K562 (cell line): ENCODE measurements around the gene C17orf113. TPM values are rescaled to one million over a fixed set of nuclear protein-coding genes. Genes with fewer than 3 reads are reported as not detected.

ENCODE experiments used
- CTBP1 ChIP-seq: fragments of 450-650 bp; IDR thresholded peaks from 2 replicates; pipeline ENCODE4 v1.6.1; 2016; ENCODE audit warnings: borderline replicate concordance
- E2F6 ChIP-seq, 2 experiments: IDR thresholded peaks; 2 replicates each; pipeline ENCODE4 v1.6.1; 2011; ENCODE audit warnings: borderline replicate concordance in 1 of 2, control low read depth in 1 of 2, low read depth in 1 of 2, low read length in 1 of 2, mild to moderate bottlenecking in 1 of 2, mixed read lengths in 1 of 2, moderate library complexity in 1 of 2; ENCODE audit not compliant: insufficient read depth in 1 of 2, insufficient read length in 1 of 2, poor library complexity in 1 of 2, severe bottlenecking in 1 of 2; ENCODE audit errors: extremely low read depth in 1 of 2
- IRF9 ChIP-seq: fragments of 450-650 bp; IDR thresholded peaks from 2 replicates; pipeline ENCODE4 v1.6.1; 2016; ENCODE audit warnings: missing biosample characterization, missing genetic modification characterization
- MAFF ChIP-seq: IDR thresholded peaks from 2 replicates; pipeline ENCODE4 v1.6.1; 2012; ENCODE audit warnings: low read length, improper control_type of control experiment
- NCOA1 ChIP-seq: fragments of 450-650 bp; IDR thresholded peaks from 2 replicates; pipeline ENCODE4 v1.6.1; 2016; ENCODE audit warnings: low read depth
- NR2F6 ChIP-seq: fragments of 450-650 bp; formaldehyde crosslinking; IDR thresholded peaks from 2 replicates; pipeline ENCODE4 v1.4.0; 2020; ENCODE audit warnings: mild to moderate bottlenecking
- PHB ChIP-seq: fragments of 250-450 bp; sonication (Bioruptor Pico); IDR thresholded peaks from 2 replicates; pipeline ENCODE4 v1.5.0; 2021
- PYGO2 ChIP-seq: fragments of 450-650 bp; IDR thresholded peaks from 2 replicates; pipeline ENCODE4 v1.6.1; 2016; ENCODE audit warnings: mild to moderate bottlenecking, missing genetic modification characterization, moderate library complexity, missing compliant biosample characterization
- SMAD3 ChIP-seq: fragments of 450-650 bp; formaldehyde crosslinking; conservative IDR thresholded peaks from 2 replicates; pipeline ENCODE4 v1.4.0; 2020; ENCODE audit warnings: mild to moderate bottlenecking
- SNIP1 ChIP-seq: fragments of 450-650 bp; IDR thresholded peaks from 2 replicates; pipeline ENCODE4 v1.7.1; 2017; ENCODE audit warnings: low read depth, mild to moderate bottlenecking
- TAF1 ChIP-seq: IDR thresholded peaks from 2 replicates; pipeline ENCODE4 v1.6.1; 2011; ENCODE audit warnings: mild to moderate bottlenecking, low read length, moderate library complexity; ENCODE audit not compliant: insufficient read depth, control insufficient read depth, severe bottlenecking; ENCODE audit errors: extremely low read depth
- TAF9B ChIP-seq: fragments of 450-650 bp; IDR thresholded peaks from 2 replicates; pipeline ENCODE4 v1.6.1; 2018; ENCODE audit warnings: mild to moderate bottlenecking; ENCODE audit not compliant: partially characterized antibody
- WHSC1 ChIP-seq: IDR thresholded peaks from one replicate; pipeline ENCODE4 v1.6.1; 2012; ENCODE audit warnings: low read length, control low read depth, inconsistent platforms
- ZBTB26 ChIP-seq: fragments of 450-650 bp; formaldehyde crosslinking; IDR thresholded peaks from 2 replicates; pipeline ENCODE4 v1.4.0; 2022; ENCODE audit warnings: missing genetic modification characterization
- ZBTB33 ChIP-seq: sonication (generic); formaldehyde crosslinking; IDR thresholded peaks from 2 replicates; pipeline ENCODE4 v1.8.1; 2023; ENCODE audit warnings: mild to moderate bottlenecking, missing genetic modification reagents
- ZBTB9 ChIP-seq: fragments of 450-650 bp; formaldehyde crosslinking; IDR thresholded peaks from 2 replicates; pipeline ENCODE4 v1.4.0; 2020; ENCODE audit warnings: mild to moderate bottlenecking, moderate library complexity
- ZFPM2 ChIP-seq: fragments of 250-450 bp; sonication (Bioruptor Pico); IDR thresholded peaks from 2 replicates; pipeline ENCODE4 v1.5.1; 2022; ENCODE audit warnings: mild to moderate bottlenecking
- ZFX ChIP-seq: sonication (generic); formaldehyde crosslinking; IDR thresholded peaks from 2 replicates; pipeline ENCODE4 v1.8.0; 2022; ENCODE audit warnings: mild to moderate bottlenecking, missing genetic modification reagents, moderate library complexity
- ZNF174 ChIP-seq: fragments of 250-450 bp; sonication (Bioruptor Pico); IDR thresholded peaks from 2 replicates; pipeline ENCODE4 v1.4.0; 2020; ENCODE audit warnings: mild to moderate bottlenecking
- ZNF239 ChIP-seq: fragments of 250-450 bp; sonication (Bioruptor Pico); IDR thresholded peaks from 2 replicates; pipeline ENCODE4 v1.4.0; 2020; ENCODE audit warnings: mild to moderate bottlenecking
- ZNF354B ChIP-seq: fragments of 250-450 bp; sonication (Bioruptor Pico); IDR thresholded peaks from 2 replicates; pipeline ENCODE4 v1.4.0; 2020
- ZNF584 ChIP-seq: fragments of 200-800 bp; sonication (Bioruptor generic); IDR thresholded peaks from 2 replicates; pipeline ENCODE4 v1.6.1; 2016; ENCODE audit warnings: low read depth, mild to moderate bottlenecking, missing genetic modification characterization, missing compliant biosample characterization
- polyA plus RNA-seq, 8 experiments: library from polyadenylated mRNA; depleted of rRNA in 4 of 8; stranded (reverse) in 5 of 8; unstranded in 3 of 8; fragments of >200 nt; fragmentation: Nextera tagmentation in 2 of 8; fragmentation: Illumina TruSeq in 1 of 8; extraction: Ambion mirVana in 2 of 8; extraction: Trizol in 1 of 8; gene quantifications; 2 replicates each; pipeline versions ENCODE4 v1.2.1 to v1.2.3, GENCODE V29; 2011 to 2014; ENCODE audit warnings: inconsistent platforms in 1 of 8, missing spikeins in 1 of 8
- total RNA-seq, 7 experiments: library from RNA; depleted of rRNA in 6 of 7; stranded (reverse); fragments of >200 nt in 6 of 7; fragmentation: Illumina TruSeq in 2 of 7; extraction: Trizol in 2 of 7; gene quantifications; 2 replicates each; pipeline versions ENCODE4 v1.2.1 to v1.2.3, GENCODE V29; 2011 to 2021; ENCODE audit warnings: low replicate concordance in 1 of 7

The C17orf113 gene
- total and polyA plus RNA-seq, 9 of the 15 experiments (the other 6 are each of a cell fraction or from before 2014, with no cell fraction given): 0.10 to 1.2 (median 0.31) TPM

- no peak for TF ChIP-seq ZBTB9 (CRISPR knock-in tag)
- no peak for TF ChIP-seq E2F6 (IDR thresholded peaks at IDR 0.05; ENCODE audit: borderline replicate concordance in 1 of 2, extremely low read depth in 1 of 2, insufficient read depth in 1 of 2, insufficient read length in 1 of 2, low read depth in 1 of 2, low read length in 1 of 2, poor library complexity in 1 of 2, severe bottlenecking in 1 of 2)
- TF ChIP-seq TAF1: no peak
- TF ChIP-seq NCOA1: no peak
- peak; percentile 53; the same call in 1 of the 2 replicates for TF ChIP-seq MAFF
- TF ChIP-seq CTBP1: peak; percentile 53; the same call in 1 of the 2 replicates
- no peak for TF ChIP-seq PYGO2 (tag)
- no peak for TF ChIP-seq SNIP1
- no peak for TF ChIP-seq ZNF174 (CRISPR knock-in tag)
- TF ChIP-seq ZBTB33 (CRISPR knock-in tag): no peak
- no peak for TF ChIP-seq TAF9B
- no peak for TF ChIP-seq IRF9 (tag)
- no peak for TF ChIP-seq ZNF584 (CRISPR knock-in tag)
- TF ChIP-seq ZFPM2 (CRISPR knock-in tag): no peak
- TF ChIP-seq PHB (CRISPR knock-in tag): no peak
- TF ChIP-seq ZNF239 (CRISPR knock-in tag): no peak
- no peak for TF ChIP-seq ZFX (CRISPR knock-in tag)
- no peak for TF ChIP-seq WHSC1
- no peak for TF ChIP-seq SMAD3 (CRISPR knock-in tag)
- TF ChIP-seq NR2F6: no peak
- TF ChIP-seq ZBTB26 (CRISPR knock-in tag): no peak
- TF ChIP-seq ZNF354B (CRISPR knock-in tag): no peak
Measured at GRCh38 chr17:42087042-42087701, 36.8 kb upstream of the C17orf113 start (continued).
